ENCODE measurements around the gene ATF3.

ATF3 gene

GRCh38 chr1:212608392-212608958 is at the start of gene ATF3:
TSS of gene ATF3 (plus strand) at chr1:212608761. CDS start at chr1:212615022, 6,261 bp downstream.
- peak within 1 kb of the TSS; percentile 73 for H3K4me3 ChIP-seq (ENCODE audit: low read depth, low read length)
- no peak for TF ChIP-seq CTCF (IDR thresholded peaks at IDR 0.05; ENCODE audit: borderline replicate concordance, insufficient read depth, low read depth, low read length)

GRCh38 chr1:212559929-212560328 is 48.6 kb upstream of the ATF3 start:
- H3K4me3 ChIP-seq (ENCODE audit: low read depth, low read length): no peak overlapping the region
- TF ChIP-seq CTCF (IDR thresholded peaks at IDR 0.05; ENCODE audit: borderline replicate concordance, insufficient read depth, low read depth, low read length): no peak

- no peak for TF ChIP-seq CTCF (IDR thresholded peaks at IDR 0.05; ENCODE audit: borderline replicate concordance, insufficient read depth, low read depth, low read length)
- no peak overlapping the region for H3K4me3 ChIP-seq (ENCODE audit: low read depth, low read length)
These were observed 47.6 kb upstream of the ATF3 start for GRCh38 chr1:212560933-212561460.

- H3K4me3 ChIP-seq (ENCODE audit: low read depth, low read length): no peak overlapping the region
- no peak for TF ChIP-seq CTCF (IDR thresholded peaks at IDR 0.05; ENCODE audit: borderline replicate concordance, insufficient read depth, low read depth, low read length)
These were observed 47.0 kb upstream of the ATF3 start for GRCh38 chr1:212561501-212561931.

GRCh38 chr1:212562771-212563170 is 45.8 kb upstream of the ATF3 start:
- no peak for TF ChIP-seq CTCF (IDR thresholded peaks at IDR 0.05; ENCODE audit: borderline replicate concordance, insufficient read depth, low read depth, low read length)
- no peak overlapping the region for H3K4me3 ChIP-seq (ENCODE audit: low read depth, low read length)

- no peak overlapping the region for H3K4me3 ChIP-seq (ENCODE audit: low read depth, low read length)
- TF ChIP-seq CTCF (IDR thresholded peaks at IDR 0.05; ENCODE audit: borderline replicate concordance, insufficient read depth, low read depth, low read length): no peak
These were observed 43.5 kb upstream of the ATF3 start for GRCh38 chr1:212565079-212565478.

- H3K4me3 ChIP-seq (ENCODE audit: low read depth, low read length): no peak overlapping the region
- no peak for TF ChIP-seq CTCF (IDR thresholded peaks at IDR 0.05; ENCODE audit: borderline replicate concordance, insufficient read depth, low read depth, low read length)
These were observed 42.8 kb upstream of the ATF3 start for GRCh38 chr1:212565571-212566305.
